Naive thymus-derived CD8-positive, alpha-beta T cell (primary cell): ENCODE data around the gene KLHL24. TPM values are rescaled to one million over a fixed set of nuclear protein-coding genes. Genes with fewer than 3 reads are reported as not detected.
"Not testable (repeated sequence)": the region's sequence is repeated elsewhere in the genome, so short reads cannot be mapped to it uniquely, and the experiment has no call there.

Experiments
- ATAC-seq, 2 donors: fragments of 150-1000 bp; cut with Tn5 transposase in 1 of 2; sonication (Bioruptor Pico), chemical (Tn5 transposase) in 1 of 2; 1 replicate in 1 of 2; 2 replicates in 1 of 2; pipeline ENCODE4 v1.10.0; 2021; ENCODE audit warnings: mild to moderate bottlenecking in 2 of 2, moderate library complexity in 2 of 2
- POLR2A ChIA-PET: fragments of 350-600 bp; sonication (Branson Sonifier 250); formaldehyde crosslinking; loops from one replicate; lab custom pipeline; 2021; ENCODE audit warnings: antibody characterized with exemption; lab: Charles Lee
- DNase-seq, 10 donors: peaks; one replicate each; pipeline versions ENCODE4 v3.0.0 to v3.0.0-alpha.2; 2020 to 2022
- H3K27ac Mint-ChIP-seq, 10 donors: one replicate each; pipeline ENCODE4 v1.8.0; 2020 to 2022; ENCODE audit warnings: mild to moderate bottlenecking in 10 of 10, mixed read lengths in 10 of 10, moderate library complexity in 4 of 10, inconsistent platforms in 1 of 10
- H3K27me3 Mint-ChIP-seq, 5 donors: one replicate each; pipeline ENCODE4 v1.8.0; 2021 to 2022; ENCODE audit warnings: mixed read lengths in 5 of 5
- H3K36me3 Mint-ChIP-seq, 3 donors: one replicate each; pipeline ENCODE4 v1.8.0; 2020 to 2022; ENCODE audit warnings: mixed read lengths in 3 of 3, mild to moderate bottlenecking in 2 of 3, inconsistent platforms in 1 of 3
- H3K4me1 Mint-ChIP-seq, 4 donors: one replicate each; pipeline ENCODE4 v1.8.0; 2021 to 2022; ENCODE audit warnings: mixed read lengths in 4 of 4
- H3K4me3 Mint-ChIP-seq, 10 donors: one replicate each; pipeline ENCODE4 v1.8.0; 2020 to 2022; ENCODE audit warnings: mild to moderate bottlenecking in 10 of 10, mixed read lengths in 10 of 10, moderate library complexity in 6 of 10, inconsistent platforms in 1 of 10
- H3K9me3 Mint-ChIP-seq, 9 donors: one replicate each; pipeline ENCODE4 v1.8.0; 2020 to 2022; ENCODE audit warnings: mixed read lengths in 9 of 9, mild to moderate bottlenecking in 3 of 9, inconsistent platforms in 1 of 9, moderate library complexity in 1 of 9
- polyA plus RNA-seq, 3 donors: library from polyadenylated mRNA; unstranded; fragments of 300-500 nt; fragmentation: Illumina TruSeq; gene quantifications; one replicate each; pipeline ENCODE4 v1.2.3, GENCODE V29; 2021
- total RNA-seq, 8 experiments: library from RNA in 2 of 8; stranded (reverse) in 2 of 8; gene quantifications; one replicate each; pipeline ENCODE4 v1.2.3 and lab custom pipeline; 2021 to 2026

The KLHL24 gene, protein sequence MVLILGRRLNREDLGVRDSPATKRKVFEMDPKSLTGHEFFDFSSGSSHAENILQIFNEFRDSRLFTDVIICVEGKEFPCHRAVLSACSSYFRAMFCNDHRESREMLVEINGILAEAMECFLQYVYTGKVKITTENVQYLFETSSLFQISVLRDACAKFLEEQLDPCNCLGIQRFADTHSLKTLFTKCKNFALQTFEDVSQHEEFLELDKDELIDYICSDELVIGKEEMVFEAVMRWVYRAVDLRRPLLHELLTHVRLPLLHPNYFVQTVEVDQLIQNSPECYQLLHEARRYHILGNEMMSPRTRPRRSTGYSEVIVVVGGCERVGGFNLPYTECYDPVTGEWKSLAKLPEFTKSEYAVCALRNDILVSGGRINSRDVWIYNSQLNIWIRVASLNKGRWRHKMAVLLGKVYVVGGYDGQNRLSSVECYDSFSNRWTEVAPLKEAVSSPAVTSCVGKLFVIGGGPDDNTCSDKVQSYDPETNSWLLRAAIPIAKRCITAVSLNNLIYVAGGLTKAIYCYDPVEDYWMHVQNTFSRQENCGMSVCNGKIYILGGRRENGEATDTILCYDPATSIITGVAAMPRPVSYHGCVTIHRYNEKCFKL
- total RNA-seq (100 to 1,000 TPM; 107 to 114 TPM), polyA plus RNA-seq (10 to 100 TPM; 42.4 to 46.3 (median 44.2) TPM), total RNA-seq (lab: John Stamatoyannopoulos, UW) (27.4 to 201 (median 148) reads per million in 6 experiments)

DNA sequence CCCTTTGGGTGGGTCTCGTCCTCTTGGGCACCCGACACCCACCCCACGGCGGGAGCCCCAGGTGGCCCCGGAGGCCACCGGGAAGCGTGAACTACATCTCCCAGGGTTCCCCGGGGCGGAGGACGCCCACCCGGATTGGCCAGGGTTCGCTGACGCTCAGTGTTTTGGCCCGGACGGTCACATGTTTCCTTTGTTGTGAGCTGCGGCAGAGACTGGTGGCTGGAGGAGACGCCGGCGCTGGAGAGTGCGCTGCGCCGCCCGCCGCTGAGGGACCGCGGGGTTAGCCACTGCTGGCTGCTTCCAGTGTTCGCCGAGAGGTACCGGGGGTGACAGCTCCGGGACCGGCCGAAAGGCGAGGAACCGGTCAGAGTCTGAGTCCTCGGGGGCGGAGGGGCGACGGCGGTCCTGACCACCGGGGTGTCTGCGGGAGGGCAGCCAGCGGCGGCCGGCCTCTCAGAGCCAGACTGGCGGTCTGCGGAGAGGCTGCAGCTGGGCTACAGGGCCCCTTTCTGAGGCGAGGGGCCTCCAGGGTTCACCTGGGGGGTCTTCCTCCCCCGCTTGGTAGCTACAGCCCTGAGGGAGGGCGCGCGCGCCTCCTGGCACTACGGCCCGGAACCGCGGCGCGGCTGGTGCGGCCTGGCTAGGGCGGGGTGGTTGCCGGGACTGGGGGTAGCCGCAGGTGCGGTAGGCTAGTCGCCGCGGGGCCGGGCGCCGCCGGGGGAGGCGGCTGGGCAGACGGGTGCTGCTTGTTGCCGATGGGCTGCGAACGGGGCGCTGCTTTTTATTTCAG, at the start of gene KLHL24:
Gene KLHL24, plus strand, starts transcription at position 193 of the 790 bp plus-strand sequence. CDS start 14,734 bp downstream, outside the sequence.
- peak; percentile 79 to 95 (median 88) for DNase-seq
- POLR2A ChIA-PET, result interaction anchor here (0.6 to 3.9 kb wide), 24 partner anchors 10 to 679 kb away, joined by 3 to 42 read pairs (median 4); partner anchors contain the start of genes EIF2B5, KLHL6, MCF2L2 and PARL
- Mint-ChIP-seq H3K27ac (peak within 1 kb of the TSS; percentile 89 to 99 (median 98)), H3K9me3 (no peaks in the 10 kb centered on the region), H3K4me3 (peak within 1 kb of the TSS; percentile 91 to 97 (median 95)), H3K4me1 (peaks cover 14 to 47% (median 36%) of the 10 kb centered on the region in 4 donors), H3K27me3 (peaks cover 0 to 1% (median 0%) of the 10 kb centered on the region in 5 donors), H3K36me3 (no peaks in the 10 kb centered on the region)
- ATAC-seq, result peak; percentile 76 to 80

DNA sequence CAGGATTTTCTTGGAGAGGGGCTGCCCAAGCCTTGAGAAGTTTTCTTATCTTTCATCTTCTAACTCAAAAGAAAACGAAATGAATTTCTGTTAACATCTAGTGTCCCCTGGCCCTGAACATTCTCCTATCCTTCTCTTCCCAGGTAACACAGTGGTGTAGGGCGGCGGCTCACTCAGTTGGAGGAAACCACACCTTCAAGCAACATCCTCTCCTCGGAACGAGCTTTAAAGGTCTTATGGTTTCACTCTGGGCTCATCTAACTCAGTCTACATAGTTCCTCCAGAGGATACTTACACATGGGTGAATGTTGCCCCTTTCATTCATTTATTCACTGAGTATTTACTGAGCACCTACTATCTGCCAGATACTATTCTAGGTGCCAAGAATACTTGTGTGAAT, 48.9 kb upstream of the KLHL24 start:
- DNase-seq, result peak in 3 of 10 donors; percentile 20 to 45 (median 33)
- POLR2A ChIA-PET, result interaction anchor here (0.6 to 1.4 kb wide), 3 partner anchors 49 to 1292 kb away, joined by 3 to 4 read pairs (median 4); partner anchors contain the start of gene KLHL24
- Mint-ChIP-seq H3K9me3 (no peaks in the 10 kb centered on the region), H3K4me1 (peaks cover 21 to 45% (median 34%) of the 10 kb centered on the region in 4 donors), H3K4me3 (peak overlapping the region; percentile 3 to 80 (median 47)), H3K27me3 (no peaks in the 10 kb centered on the region), H3K36me3 (no peaks in the 10 kb centered on the region), H3K27ac (peak overlapping the region; percentile 7 to 93 (median 77))
- ATAC-seq, result peak; percentile 68 to 95

DNA sequence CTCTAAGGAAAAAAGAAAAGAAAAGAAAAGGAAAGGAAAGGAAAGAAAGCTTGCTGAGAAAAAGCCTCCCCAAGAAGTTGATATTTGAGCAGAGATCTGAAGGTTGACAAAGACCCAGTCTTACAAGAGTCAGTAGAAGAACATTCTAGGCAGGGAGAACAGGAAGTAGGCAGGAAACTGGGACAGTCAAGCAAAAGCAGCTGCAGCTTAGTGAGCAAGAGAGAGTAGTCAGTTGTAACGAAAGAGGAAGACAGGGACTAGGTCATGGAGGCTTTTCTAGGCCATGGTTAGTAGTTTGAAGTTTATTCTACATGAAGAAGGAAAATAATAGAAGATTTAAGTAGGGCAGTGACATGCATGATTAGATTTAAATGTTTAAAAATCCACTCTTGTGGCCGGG, 48.1 kb upstream of the KLHL24 start:
- Mint-ChIP-seq H3K27ac (peak overlapping the region; percentile 3 to 93 (median 80)), H3K27me3 (peaks cover 0 to under 1% (median 0%) of the 10 kb centered on the region in 5 donors), H3K4me3 (peak overlapping the region in 9 of 10 donors; percentile 12 to 80 (median 43)), H3K4me1 (peaks cover 24 to 54% (median 42%) of the 10 kb centered on the region in 4 donors), H3K9me3 (no peaks in the 10 kb centered on the region), H3K36me3 (no peaks in the 10 kb centered on the region)
- POLR2A ChIA-PET, result interaction anchor here (0.7 to 1.4 kb wide), 3 partner anchors 32 to 118 kb away, joined by 3 to 4 read pairs (median 3); partner anchors contain the start of gene KLHL6
- peak in 3 of 10 donors; percentile 4 to 7 (median 5) for DNase-seq
- peak in 1 of 2 donors; percentile 45 for ATAC-seq

DNA sequence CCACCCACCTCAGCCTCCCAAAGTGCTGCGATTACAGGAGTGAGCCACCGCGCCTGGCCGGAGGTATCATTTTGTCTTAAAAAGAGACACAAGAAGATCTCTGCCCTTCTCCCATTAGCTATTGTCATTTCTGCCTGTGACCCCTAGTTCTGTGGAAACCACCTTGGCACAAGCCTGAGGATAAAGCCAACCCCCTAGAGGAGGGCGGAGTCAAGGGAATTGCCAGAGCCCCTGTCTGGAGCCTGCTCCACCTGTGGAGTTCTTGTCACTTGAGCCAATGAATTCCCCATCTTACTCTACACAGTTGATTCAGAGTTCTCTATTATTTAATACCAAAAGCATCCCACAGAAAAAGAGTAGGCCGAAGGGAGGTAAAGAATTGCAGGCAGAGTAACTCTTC, 45.0 kb upstream of the KLHL24 start:
- Mint-ChIP-seq H3K9me3 (no peaks in the 10 kb centered on the region), H3K27me3 (peaks cover 0 to 1% (median 0%) of the 10 kb centered on the region in 5 donors), H3K4me3 (no peak overlapping the region), H3K27ac (peak overlapping the region in 2 of 10 donors; percentile 38 to 51), H3K36me3 (no peaks in the 10 kb centered on the region), H3K4me1 (peaks cover 21 to 53% (median 41%) of the 10 kb centered on the region in 4 donors)
- POLR2A ChIA-PET, result interaction anchor here (0.6 to 0.7 kb wide), 2 partner anchors 10 to 95 kb away, joined by 3 read pairs; no protein-coding TSS in a partner anchor
- ATAC-seq, result no peak
- no peak for DNase-seq

DNA sequence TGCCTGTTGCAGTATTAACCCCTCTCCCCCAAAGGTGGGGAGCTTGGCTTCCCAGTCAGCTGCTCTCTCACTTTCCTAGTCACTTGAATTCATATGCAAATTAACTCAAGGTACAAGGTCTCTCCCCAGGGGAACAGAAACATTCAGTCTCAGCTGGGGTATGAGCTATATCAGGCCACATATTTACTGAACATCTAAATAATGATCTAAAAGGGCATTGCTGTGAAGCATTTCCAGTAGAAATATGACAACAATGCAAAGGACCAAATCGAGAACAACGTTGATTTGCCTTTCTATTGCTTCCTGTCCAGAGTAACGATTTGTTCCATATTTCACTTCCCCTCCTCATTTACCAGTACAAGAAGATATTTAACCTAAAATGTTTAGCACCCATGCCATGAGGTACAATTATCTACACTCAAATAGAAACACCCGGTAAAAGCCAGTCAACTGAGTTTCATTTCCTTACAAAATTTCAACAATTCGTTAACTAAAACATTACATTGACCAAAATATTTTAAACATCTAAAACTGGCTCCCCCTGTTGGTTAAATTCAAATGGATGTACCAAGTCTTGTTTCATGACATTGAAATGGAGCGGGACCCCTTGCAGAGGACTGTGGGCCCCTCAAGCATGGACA, 43.4 kb upstream of the KLHL24 start:
- Mint-ChIP-seq H3K4me3 (peak overlapping the region; percentile 36 to 74 (median 59)), H3K27ac (peak overlapping the region in 8 of 10 donors; percentile 67 to 89 (median 74)), H3K9me3 (peaks cover 0 to 8% (median 0%) of the 10 kb centered on the region in 9 donors), H3K36me3 (no peaks in the 10 kb centered on the region), H3K4me1 (peaks cover 16 to 39% (median 29%) of the 10 kb centered on the region in 4 donors), H3K27me3 (peaks cover 0 to 1% (median 0%) of the 10 kb centered on the region in 5 donors)
- ATAC-seq (peak in 1 of 2 donors; percentile 44), DNase-seq (peak in 3 of 10 donors; percentile 31 to 36 (median 32))
- POLR2A ChIA-PET, result interaction anchor here (0.8 kb wide), 1 partner anchor 10 kb away, joined by 3 read pairs; no protein-coding TSS in a partner anchor

DNA sequence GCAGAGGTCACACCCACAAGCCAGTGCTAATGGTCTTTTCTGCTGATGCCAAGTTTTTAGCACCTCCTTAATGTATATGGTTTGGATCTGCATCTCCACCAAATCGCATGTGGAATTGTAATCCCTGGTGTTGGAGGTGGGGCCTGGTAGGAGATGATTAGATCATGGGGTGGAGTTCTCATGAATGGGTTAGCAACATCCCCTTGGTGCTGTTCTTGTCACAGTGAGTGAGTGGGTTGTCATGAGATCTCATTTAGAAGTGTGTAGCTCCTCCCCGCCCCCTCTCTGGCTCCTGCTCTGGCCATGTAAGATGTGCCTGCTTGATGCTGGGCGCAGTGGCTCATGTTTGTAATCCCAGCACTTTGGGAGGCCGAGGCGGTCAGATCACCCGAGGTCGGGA, 42.6 kb upstream of the KLHL24 start:
- Mint-ChIP-seq H3K27ac (peak overlapping the region in 1 of 10 donors; percentile 89), H3K4me1 (peaks cover 11 to 31% (median 20%) of the 10 kb centered on the region in 4 donors), H3K9me3 (peaks cover 0 to 13% (median 3%) of the 10 kb centered on the region in 9 donors), H3K27me3 (peaks cover 0 to 1% (median 0%) of the 10 kb centered on the region in 5 donors), H3K36me3 (peaks cover 0 to 4% (median 4%) of the 10 kb centered on the region in 3 donors), H3K4me3 (no peak overlapping the region)
- POLR2A ChIA-PET, result interaction anchor here (0.7 kb wide), 1 partner anchor 120 kb away, joined by 5 read pairs; no protein-coding TSS in a partner anchor
- no peak for ATAC-seq
- no peak for DNase-seq

DNA sequence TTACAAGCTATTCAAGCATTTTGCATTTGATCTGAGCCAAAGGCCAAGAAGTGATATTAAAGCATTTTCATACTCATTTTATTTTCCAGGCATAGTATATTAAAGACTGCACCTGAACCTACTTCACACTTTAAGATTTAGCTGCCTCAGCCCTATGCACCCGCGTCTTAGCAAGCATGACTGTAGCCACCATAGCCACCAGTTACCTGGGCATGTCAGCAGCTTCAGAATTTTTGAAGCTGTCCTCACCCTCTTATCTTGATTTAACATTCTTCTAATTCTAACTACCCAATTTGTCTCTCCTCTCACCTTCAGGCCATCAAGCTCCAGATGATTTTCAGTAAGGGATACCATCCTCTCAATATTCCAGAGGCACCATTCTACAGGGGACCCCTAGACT, 40.8 kb upstream of the KLHL24 start:
- Mint-ChIP-seq H3K27ac (no peak overlapping the region), H3K4me1 (peaks cover 5 to 16% (median 9%) of the 10 kb centered on the region in 4 donors)

DNA sequence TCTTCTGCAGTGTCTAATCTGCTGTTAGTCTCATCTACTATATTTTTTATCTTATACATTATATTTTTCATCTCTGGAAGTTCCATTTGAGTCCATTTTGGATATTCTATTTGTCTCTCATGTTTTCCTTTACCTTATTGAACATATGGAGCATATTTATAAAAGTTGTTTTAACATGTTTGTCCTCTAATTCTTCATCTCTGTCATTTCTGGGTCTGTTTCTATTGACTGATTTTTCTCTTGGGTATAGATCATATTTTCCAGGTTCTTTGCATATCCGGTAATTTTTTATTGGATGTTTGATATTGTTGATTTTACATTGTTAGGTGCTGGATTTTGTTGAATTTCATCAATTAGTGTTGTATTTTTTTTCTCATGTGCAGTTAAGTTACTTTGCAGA, 37.5 kb upstream of the KLHL24 start:
- H3K27ac Mint-ChIP-seq, result no peak overlapping the region
- H3K36me3 Mint-ChIP-seq, result peaks cover 0 to 14% (median 12%) of the 10 kb centered on the region in 3 donors
- H3K27me3 Mint-ChIP-seq, result no peaks in the 10 kb centered on the region
- POLR2A ChIA-PET, result no interaction called here
- ATAC-seq (no peak), DNase-seq (no peak)
- H3K9me3 Mint-ChIP-seq, result peaks cover 3 to 24% (median 14%) of the 10 kb centered on the region in 9 donors
- no peak overlapping the region for H3K4me3 Mint-ChIP-seq
- H3K4me1 Mint-ChIP-seq, result peaks cover 0 to 2% (median 0%) of the 10 kb centered on the region in 4 donors

More for the DNA sequence above, 40.8 kb upstream of the KLHL24 start:
- peaks cover 0 to 1% (median 0%) of the 10 kb centered on the region in 5 donors for H3K27me3 Mint-ChIP-seq
- ATAC-seq (no peak), DNase-seq (no peak)
- POLR2A ChIA-PET, result no interaction called here
- no peak overlapping the region for H3K4me3 Mint-ChIP-seq
- H3K9me3 Mint-ChIP-seq, result peaks cover 3 to 24% (median 14%) of the 10 kb centered on the region in 9 donors
- peaks cover 0 to 14% (median 12%) of the 10 kb centered on the region in 3 donors for H3K36me3 Mint-ChIP-seq

DNA sequence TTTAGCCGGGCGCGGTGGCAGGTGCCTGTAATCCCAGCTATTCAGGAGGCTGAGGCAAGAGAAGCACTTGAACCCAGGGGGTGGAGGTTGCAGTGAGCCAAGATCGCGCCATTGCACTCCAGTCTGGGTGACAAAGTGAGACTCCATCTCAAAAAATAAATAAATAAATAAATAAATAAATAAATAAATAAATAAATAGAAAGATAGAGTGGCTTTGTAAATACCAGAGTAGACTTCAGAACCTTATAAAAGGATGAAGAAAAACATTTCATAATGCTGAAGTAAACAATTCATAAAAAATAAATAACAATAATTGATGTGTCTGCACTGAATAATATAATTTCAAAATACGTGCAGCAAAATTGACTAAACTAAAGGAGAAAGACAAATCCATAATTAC, 24.1 kb upstream of the KLHL24 start:
- H3K9me3 Mint-ChIP-seq, H3K4me3 Mint-ChIP-seq, H3K4me1 Mint-ChIP-seq, H3K36me3 Mint-ChIP-seq, POLR2A ChIA-PET, DNase-seq, H3K27ac Mint-ChIP-seq, H3K27me3 Mint-ChIP-seq, ATAC-seq: not testable (repeated sequence)

DNA sequence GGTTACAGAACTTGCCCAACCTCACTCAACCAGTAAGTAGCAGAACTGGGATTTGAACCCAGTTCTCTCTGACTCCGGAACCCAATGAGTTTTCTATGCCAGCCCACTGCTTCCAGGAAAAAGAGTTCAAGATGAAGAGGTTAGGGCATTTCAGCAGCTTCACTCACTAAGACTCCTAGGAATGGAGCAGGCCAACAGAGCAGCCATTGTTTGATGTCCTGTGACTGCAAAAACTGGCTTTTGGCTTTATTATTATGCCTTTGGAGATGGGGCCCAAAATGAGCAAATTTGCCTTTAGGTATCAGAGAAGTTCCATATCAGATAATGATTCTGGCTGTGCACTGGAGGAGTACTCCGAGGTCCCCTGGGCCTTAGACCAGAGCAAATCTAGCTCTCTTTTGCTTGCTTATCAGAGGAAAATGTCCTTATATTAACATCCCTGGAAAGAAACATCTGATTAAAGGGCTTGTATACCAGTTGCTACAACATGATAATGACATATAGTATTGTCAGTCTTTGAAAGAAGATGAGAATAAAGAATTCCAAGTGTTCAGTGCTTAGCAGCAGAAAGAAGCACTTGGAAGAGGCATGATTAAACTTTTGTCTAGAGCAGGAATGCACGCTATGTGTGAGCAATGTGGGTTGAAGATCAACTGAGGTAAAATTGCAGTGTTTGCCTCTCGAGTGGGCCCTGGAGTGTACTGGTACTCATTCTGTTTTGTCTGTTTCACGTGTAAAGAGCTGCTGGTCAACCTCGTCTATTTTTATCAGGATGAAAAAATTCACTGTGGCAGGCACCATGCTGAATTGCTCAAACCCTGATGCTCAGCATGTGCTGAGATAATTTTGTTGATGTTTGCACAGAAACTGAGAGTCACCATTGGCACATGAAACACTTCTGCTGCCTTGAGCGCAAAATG, 21.8 kb upstream of the KLHL24 start:
- Mint-ChIP-seq H3K36me3 (no peaks in the 10 kb centered on the region), H3K4me3 (no peak overlapping the region), H3K27ac (no peak overlapping the region), H3K4me1 (no peaks in the 10 kb centered on the region), H3K9me3 (no peaks in the 10 kb centered on the region), H3K27me3 (peaks cover 0 to 2% (median 0%) of the 10 kb centered on the region in 5 donors)
- DNase-seq (no peak), ATAC-seq (no peak)
- POLR2A ChIA-PET, result no interaction called here
